ENCODE data around the gene LRGUK. TPM values are rescaled to one million over a fixed set of nuclear protein-coding genes. Genes with fewer than 3 reads are reported as not detected.

The LRGUK gene
- total RNA-seq, 1 donor from 2014 or later: 0.49 TPM

DNA sequence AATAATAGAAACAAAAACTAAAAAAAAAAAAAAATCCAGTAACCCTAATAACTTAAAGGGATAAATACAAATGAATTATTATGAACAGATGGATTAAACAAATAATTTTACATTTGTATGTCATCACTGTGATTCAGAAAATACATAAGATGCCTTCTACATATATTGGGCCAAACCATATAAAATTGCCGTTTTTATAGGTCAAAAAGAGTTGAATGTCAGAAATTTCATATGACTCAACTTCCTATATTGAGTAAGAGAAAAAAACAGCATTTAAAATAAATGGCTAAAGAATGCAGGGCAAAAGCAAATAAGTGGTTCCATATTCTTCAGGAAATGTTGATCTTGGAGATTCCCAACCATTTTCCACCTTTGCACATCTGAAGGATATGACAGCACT is 180.2 kb downstream of the LRGUK start:
- Histone ChIP-seq H3K27ac (no peak overlapping the region), H3K9me3 (no peaks in the 10 kb centered on the region), H3K4me1 (peaks cover 6% of the 10 kb centered on the region), H3K36me3 (peaks cover 19% of the 10 kb centered on the region), H3K27me3 (no peaks in the 10 kb centered on the region), H3K4me3 (no peak overlapping the region)
- DNase-seq (no peak), ATAC-seq (no peak)
- TF ChIP-seq, protein P1, sequence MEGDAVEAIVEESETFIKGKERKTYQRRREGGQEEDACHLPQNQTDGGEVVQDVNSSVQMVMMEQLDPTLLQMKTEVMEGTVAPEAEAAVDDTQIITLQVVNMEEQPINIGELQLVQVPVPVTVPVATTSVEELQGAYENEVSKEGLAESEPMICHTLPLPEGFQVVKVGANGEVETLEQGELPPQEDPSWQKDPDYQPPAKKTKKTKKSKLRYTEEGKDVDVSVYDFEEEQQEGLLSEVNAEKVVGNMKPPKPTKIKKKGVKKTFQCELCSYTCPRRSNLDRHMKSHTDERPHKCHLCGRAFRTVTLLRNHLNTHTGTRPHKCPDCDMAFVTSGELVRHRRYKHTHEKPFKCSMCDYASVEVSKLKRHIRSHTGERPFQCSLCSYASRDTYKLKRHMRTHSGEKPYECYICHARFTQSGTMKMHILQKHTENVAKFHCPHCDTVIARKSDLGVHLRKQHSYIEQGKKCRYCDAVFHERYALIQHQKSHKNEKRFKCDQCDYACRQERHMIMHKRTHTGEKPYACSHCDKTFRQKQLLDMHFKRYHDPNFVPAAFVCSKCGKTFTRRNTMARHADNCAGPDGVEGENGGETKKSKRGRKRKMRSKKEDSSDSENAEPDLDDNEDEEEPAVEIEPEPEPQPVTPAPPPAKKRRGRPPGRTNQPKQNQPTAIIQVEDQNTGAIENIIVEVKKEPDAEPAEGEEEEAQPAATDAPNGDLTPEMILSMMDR (IDR thresholded peaks at IDR 0.05): no peak
- intact Hi-C loops (cut with DNase I): no loop called here

DNA sequence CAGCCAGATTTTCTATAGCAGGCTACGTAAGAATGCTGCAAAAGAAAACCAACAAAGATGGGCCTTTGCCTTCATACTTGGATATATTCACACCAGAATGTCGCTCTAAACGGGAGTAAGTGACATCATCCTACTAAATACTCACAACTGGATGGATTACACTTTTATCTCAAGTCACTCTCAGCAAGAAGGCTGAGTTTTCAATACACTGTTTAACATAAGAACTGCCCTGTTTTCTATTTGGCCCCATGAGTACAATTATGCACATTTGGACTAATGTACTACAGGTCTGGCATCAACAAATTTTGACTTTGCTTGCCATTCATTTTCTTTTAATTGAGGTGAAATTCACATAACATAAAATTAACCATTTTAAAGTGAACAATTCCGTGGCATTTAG is 181.4 kb downstream of the LRGUK start:
- no peak for ATAC-seq
- intact Hi-C loops (cut with DNase I): no loop called here
- Histone ChIP-seq H3K36me3 (peaks cover 10% of the 10 kb centered on the region), H3K4me3 (no peak overlapping the region), H3K27me3 (no peaks in the 10 kb centered on the region), H3K27ac (no peak overlapping the region), H3K9me3 (no peaks in the 10 kb centered on the region), H3K4me1 (peaks cover 6% of the 10 kb centered on the region)
- TF ChIP-seq, protein P1 (IDR thresholded peaks at IDR 0.05): no peak
- DNase-seq: no peak

DNA sequence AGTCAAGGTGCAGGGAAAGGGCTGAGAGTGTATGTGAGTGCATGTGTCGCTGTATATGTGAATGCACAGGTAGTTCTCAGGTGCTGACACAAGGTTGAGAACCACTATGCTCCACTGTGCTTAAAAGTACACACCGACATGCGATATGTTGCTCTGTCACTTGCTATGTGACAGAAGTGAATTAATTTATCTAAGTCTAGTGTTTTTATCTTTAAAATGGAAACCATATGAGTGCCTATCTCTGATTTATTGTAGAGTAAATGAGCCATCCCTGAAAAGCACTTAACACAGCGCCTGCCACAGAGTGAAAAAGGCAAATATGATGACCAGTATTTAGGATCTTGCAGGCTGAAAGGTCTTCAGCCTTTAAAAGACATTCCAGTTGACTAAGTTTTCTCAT is 184.7 kb downstream of the LRGUK start:
- Histone ChIP-seq H3K27me3 (no peaks in the 10 kb centered on the region), H3K36me3 (no peaks in the 10 kb centered on the region), H3K4me3 (no peak overlapping the region), H3K9me3 (no peaks in the 10 kb centered on the region), H3K27ac (no peak overlapping the region), H3K4me1 (peaks cover 10% of the 10 kb centered on the region)
- intact Hi-C loops (cut with DNase I): no loop called here
- DNase-seq: no peak
- ATAC-seq: no peak
- TF ChIP-seq, protein P1 (IDR thresholded peaks at IDR 0.05): no peak

DNA sequence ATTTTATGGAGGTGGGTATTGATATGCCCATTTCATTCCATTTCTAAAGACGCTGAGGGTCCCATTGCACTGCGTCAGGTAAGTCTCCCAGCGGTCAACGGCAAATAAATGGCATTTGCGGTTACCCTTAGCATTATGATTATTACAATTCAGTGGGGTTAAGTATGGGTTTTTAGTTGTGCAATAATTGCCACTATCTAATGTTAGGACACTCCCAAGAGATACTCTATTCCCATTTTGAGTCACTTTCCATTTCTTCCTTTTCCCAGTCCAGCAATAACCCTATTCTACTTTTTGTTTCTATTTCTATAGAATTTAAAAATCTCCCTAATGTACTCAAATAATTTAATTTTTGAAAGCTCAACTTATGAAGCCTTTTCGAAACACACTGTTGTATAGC is 185.6 kb downstream of the LRGUK start:
- ATAC-seq (no peak), DNase-seq (no peak)
- Histone ChIP-seq H3K4me3 (no peak overlapping the region), H3K9me3 (no peaks in the 10 kb centered on the region), H3K36me3 (no peaks in the 10 kb centered on the region), H3K27ac (no peak overlapping the region), H3K4me1 (peaks cover 10% of the 10 kb centered on the region), H3K27me3 (no peaks in the 10 kb centered on the region)
- TF ChIP-seq, protein P1 (IDR thresholded peaks at IDR 0.05): no peak
- intact Hi-C loops (cut with DNase I): no loop called here

DNA sequence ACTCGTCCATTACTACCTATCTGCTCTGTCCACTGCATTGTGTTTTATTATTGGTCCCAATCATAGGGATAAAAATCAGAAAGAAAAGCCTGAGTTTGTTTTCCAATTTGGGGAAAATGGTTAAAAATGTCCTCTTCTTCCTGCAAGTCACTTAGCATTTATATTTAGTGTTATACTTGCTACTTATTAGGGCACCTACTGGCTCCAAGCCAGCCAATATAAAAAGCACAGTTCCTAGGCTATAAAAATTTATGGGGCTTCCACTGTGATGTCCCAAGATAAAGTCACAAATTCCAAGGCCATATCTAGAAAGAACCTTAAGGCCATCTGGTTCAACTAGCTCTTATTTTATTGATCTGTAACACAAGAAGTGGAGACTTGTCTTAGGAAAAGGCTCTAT is 186.4 kb downstream of the LRGUK start:
- peaks cover 10% of the 10 kb centered on the region for H3K4me1 ChIP-seq
- TF ChIP-seq, protein P1 (IDR thresholded peaks at IDR 0.05): no peak
- intact Hi-C loops (cut with DNase I): no loop called here
- H3K27ac ChIP-seq: no peak overlapping the region
- no peaks in the 10 kb centered on the region for H3K9me3 ChIP-seq
- H3K36me3 ChIP-seq: no peaks in the 10 kb centered on the region
- no peaks in the 10 kb centered on the region for H3K27me3 ChIP-seq
- DNase-seq (no peak), ATAC-seq (no peak)
- H3K4me3 ChIP-seq: no peak overlapping the region

Other genes with a start within 250 kb of the LRGUK start
- 12.0 TPM for gene SLC35B4, start 189.6 kb downstream of the LRGUK start, total RNA-seq

Data from upper lobe of right lung (tissue), 1 donor.